Measurements from ENCODE around the gene SELENOO.
A peak's percentile ranks its signal among the peaks of the same experiment; 100 is the strongest.

Gene SELENOO

GRCh38 chr22:50253941-50254340, 53.1 kb downstream of the SELENOO start:
- DNase-seq (ENCODE audit: low read depth) = no peak

DNA sequence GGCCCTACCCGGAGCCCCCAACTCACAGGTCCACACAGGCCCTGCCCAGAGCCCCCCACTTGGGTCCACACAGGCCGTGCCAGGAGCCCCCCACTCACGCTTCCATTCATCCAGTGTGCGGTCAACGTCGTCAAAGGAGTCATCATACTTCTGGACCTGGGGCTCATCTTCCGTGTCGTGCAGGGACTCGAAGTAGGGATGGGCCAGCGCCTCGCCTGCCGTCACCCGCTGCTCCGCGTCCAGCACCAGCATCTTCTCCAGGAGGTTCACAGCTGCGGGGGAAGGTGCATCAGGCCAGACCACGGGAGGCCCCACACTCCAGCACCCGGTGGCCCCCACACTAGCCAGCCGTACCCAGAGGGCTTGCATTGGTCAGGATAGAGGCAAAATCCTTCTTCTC, 54.3 kb downstream of the SELENOO start:
- no peak for DNase-seq (ENCODE audit: low read depth)

- DNase-seq (ENCODE audit: low read depth) = no peak
Measured at GRCh38 chr22:50255607-50256006, 54.8 kb downstream of the SELENOO start.

- DNase-seq (ENCODE audit: low read depth) = no peak
Measured at GRCh38 chr22:50256258-50256862, 55.5 kb downstream of the SELENOO start.

DNA sequence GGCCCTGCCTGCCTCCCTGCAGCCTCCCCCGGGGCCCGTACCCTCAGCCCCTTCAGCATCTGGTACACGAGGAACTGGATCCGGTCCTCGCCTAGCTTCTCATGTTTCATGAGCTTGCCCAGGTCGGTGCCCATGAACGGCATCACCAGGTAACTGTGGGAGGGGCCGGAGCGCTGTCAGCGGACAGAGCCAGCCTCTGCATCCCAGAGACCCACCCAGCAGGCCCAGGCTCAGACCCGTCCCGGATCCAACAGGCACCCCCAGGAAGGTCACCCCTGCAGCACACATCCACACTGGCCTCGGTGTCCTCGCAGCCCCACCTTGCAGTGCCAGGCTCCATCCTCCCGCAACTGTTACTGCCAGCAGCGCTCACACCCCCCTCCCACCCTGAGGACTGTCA, 56.2 kb downstream of the SELENOO start:
- no peak for DNase-seq (ENCODE audit: low read depth)

DNA sequence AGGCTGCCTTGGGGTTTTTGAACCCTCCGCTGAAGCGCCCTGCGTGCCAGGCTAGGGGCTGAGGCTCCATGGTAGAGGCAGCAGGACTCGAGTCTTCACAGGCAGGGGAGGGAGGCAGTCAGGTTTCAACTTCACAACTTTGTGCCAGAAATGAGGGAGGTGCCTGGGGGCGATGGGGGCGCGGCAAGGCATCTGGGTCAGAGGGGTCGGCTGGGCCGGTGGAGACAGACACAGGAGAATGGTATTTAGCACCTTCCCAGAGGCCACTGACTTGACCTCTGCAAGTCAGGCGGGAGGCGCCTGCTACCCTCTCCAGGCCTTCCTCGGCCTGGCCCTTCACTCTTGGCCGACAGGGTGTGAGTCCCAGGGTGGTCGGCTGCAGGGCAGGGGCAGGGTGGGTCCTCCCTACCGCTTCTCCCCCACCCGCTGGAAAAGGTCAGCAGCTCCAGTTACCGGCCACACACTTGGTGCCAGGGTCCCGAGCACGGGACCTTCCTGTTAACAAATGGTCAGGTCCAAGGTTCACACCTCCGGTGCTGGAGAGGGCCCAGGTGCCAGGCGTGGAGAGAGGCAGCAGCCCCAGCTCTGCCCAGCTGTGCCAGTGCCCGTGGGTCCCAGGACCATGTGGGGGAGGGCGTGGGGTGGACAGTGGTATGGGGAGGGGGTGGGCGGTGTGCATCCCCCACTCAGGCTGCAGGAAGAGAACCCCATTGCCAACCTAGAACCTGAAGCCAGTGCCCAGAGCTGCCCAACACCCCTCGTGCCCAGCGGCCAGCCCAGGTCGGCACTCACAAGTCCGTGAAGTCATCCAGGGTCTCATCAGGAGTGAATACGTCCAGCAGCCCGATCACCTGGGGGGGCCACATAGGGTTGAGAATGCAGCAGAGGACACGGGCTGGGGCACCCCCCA, 56.9 kb downstream of the SELENOO start:
- no peak for DNase-seq (ENCODE audit: low read depth)

GRCh38 chr22:50258361-50259292, 57.8 kb downstream of the SELENOO start:
- no peak for DNase-seq (ENCODE audit: low read depth)

DNA sequence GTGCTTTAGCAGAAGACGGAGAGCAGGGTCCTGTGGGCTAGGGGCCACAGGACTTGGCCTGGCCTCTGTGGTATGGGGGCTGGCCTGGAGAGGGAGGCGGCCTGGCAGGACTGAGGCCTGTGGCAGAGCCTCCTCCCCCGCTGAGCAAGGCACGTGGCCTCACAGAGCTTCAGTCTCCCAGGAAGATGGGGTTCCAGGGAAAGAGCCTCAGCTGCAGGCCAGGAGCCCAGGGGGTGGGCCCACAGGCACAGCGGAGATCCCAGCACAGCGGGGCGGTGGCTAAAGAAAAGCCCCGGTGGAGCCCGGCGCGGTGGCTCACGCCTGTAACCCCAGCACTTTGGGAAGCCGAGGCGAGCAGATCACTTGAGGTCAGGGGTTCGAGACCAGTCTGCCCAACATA, 58.5 kb downstream of the SELENOO start:
- no peak for DNase-seq (ENCODE audit: low read depth)

- peak; percentile 35 for DNase-seq (ENCODE audit: low read depth)
Measured at GRCh38 chr22:50260434-50260800, 59.6 kb downstream of the SELENOO start.

DNA sequence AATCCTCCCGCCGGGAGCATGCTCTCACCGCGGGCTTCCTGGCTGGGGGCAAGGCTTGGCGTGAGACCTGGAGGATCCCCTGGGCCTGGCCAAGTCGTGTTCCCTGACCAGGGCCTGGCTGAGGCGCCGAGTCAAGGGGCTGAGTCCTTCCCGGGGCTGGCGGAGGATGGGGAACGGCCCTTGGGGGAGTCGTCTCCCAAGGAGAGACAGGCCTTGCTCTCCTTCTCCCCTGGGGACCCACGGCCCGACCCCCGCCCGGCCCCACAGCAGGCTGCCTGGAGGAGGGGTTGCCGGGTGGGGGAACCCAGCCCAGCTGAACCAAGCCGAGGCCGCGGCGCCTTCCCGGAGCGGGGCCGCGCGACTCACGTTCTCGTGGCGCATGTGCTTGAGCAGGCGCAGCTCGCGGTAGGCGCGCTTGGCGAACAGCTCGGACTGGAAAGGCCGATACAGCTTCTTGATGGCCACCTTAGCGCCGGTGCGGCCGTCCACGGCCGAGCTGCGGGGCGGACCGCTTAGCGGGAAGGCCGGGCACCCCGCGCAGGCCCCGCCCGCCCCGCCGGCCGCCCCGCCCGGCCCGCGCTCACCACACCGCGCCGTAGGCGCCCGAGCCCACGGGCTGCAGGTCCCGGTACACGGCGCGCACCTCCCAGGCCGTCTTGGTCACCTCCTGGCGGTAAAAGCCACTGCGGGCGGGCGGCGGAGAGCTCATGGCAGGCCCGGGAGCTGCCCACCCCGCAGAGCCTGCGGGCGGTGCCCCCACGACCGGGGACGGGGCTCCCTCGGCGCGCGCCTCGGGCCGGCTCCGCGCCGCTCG, 60.2 kb downstream of the SELENOO start:
- DNase-seq (ENCODE audit: low read depth) = peak; percentile 65

DNA sequence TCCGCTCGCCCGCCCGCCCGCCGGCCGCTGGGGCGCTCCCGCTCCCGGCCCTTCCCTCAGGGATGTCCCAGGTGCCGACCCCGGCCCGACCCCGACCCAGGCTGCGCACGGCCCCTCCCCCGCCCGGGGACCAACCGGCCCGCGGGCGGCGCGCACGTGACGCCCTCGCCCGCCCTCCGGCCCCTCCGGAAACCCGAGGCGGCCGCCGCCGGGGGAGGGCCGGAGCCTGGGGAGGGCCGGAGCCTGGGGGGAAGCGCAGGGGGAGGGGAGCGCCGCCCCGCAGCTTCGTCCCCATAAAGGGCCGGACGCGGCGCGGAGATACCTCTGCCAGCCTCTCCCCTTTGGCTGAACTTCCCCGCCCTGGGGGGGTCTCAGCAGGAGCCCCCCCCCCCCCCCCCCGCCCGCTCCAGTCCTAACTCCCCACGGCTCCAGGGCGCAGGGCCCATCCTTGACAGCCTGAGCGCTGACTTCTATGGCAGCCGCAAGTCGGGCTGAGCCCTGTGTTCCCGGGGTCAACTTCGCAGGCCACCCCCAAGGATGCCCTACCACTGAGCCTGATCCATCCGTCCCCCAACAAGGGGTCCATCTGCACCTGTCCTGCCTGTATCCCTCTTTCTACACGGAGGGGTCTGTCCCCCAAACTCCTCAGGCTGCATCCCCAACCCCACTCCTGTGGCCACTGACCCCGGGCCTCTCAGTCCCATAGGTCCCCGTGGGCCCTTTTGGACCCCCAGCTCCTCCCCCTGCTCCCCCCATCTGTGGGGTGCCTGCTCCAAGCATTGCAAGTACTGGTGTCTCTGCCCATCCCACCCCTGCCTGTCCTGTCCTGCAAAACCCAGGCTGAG, 61.0 kb downstream of the SELENOO start, which contains the start of gene MAPK12:
MAPK12 (minus strand) TSS at position 69 of the 845 bp plus-strand sequence. CDS start 174 bp downstream, outside the sequence.
- peak; percentile 59 for DNase-seq (ENCODE audit: low read depth)

- peak; percentile 19 for DNase-seq (ENCODE audit: low read depth)
Measured at GRCh38 chr22:50262460-50262911, 61.7 kb downstream of the SELENOO start.

- DNase-seq (ENCODE audit: low read depth) = no peak
Measured at GRCh38 chr22:50262973-50263617, 62.3 kb downstream of the SELENOO start.

- DNase-seq (ENCODE audit: low read depth) = no peak
Measured at GRCh38 chr22:50264104-50264745, 63.4 kb downstream of the SELENOO start.

DNA sequence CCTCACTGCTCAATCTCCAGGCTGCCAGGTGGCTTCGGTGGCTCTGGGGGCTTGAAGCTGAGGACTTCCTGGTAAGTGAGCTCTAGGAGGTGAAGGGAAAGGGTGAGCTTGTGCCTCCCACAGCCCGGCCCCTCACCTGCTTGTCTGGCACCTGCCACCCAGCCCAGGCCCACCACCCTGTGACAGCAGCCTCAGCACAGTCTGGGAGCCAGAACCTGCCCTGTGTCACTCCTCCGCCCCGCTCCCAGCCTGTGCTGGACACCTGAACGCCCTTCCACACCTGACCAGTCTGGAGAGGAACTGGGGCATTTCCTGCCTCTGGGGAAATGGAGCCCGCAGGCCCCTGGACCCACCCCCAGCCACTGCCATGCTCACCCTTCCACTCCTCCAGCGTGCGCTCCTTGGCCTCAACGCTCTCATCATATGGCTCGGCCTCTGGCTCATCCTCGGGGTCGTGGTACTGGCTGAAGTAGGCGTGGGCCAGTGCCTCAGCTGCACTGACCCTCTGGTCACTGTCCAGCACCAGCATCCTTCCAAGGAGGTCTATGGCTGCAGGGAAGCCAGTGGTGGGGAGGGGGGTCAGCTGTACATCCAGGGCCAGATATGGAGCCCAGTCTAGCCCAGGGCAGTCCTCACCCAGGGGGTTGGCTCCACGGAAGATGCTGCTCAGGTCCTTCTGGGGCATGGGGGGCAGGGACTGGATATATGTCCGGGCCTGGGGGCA, 64.3 kb downstream of the SELENOO start:
- DNase-seq (ENCODE audit: low read depth) = no peak

- no peak for DNase-seq (ENCODE audit: low read depth)
Measured at GRCh38 chr22:50266994-50267393, 66.2 kb downstream of the SELENOO start.
